IPS-15b (cell line): Measurements from ENCODE around the gene PLEKHM3.
"Not testable (repeated sequence)": the region's sequence is repeated elsewhere in the genome, so short reads cannot be mapped to it uniquely, and the experiment has no call there.

Experiments used
- H3K27me3 ChIP-seq: one replicate; pipeline ENCODE4 v1.6.1; 2013; ENCODE audit warnings: low read length; ENCODE audit not compliant: control insufficient read depth, insufficient read depth
- H3K36me3 ChIP-seq: one replicate; pipeline ENCODE4 v1.6.1; 2013; ENCODE audit warnings: low read length; ENCODE audit not compliant: control insufficient read depth, insufficient read depth
- H3K4me1 ChIP-seq: one replicate; pipeline ENCODE4 v1.6.1; 2013; ENCODE audit warnings: mild to moderate bottlenecking, low read length; ENCODE audit not compliant: control insufficient read depth, insufficient read depth
- H3K4me3 ChIP-seq: one replicate; pipeline ENCODE4 v1.5.1; 2013; ENCODE audit warnings: low read depth, low read length
- H3K9ac ChIP-seq: one replicate; pipeline ENCODE4 v1.6.1; 2013; ENCODE audit warnings: low read depth, mild to moderate bottlenecking, low read length
- H3K9me3 ChIP-seq: one replicate; pipeline ENCODE4 v1.6.1; 2013; ENCODE audit warnings: mild to moderate bottlenecking, low read length; ENCODE audit not compliant: control insufficient read depth, insufficient read depth

Gene PLEKHM3

GRCh38 chr2:207955456-207955855 is 69.9 kb downstream of the PLEKHM3 start:
- H3K9me3 ChIP-seq = no peaks in the 10 kb centered on the region
- peaks cover 26% of the 10 kb centered on the region for H3K4me1 ChIP-seq
- no peaks in the 10 kb centered on the region for H3K27me3 ChIP-seq
- no peak overlapping the region for H3K9ac ChIP-seq
- no peak overlapping the region for H3K4me3 ChIP-seq
- no peaks in the 10 kb centered on the region for H3K36me3 ChIP-seq

- no peaks in the 10 kb centered on the region for H3K27me3 ChIP-seq
- no peaks in the 10 kb centered on the region for H3K36me3 ChIP-seq
- peaks cover 36% of the 10 kb centered on the region for H3K4me1 ChIP-seq
- no peaks in the 10 kb centered on the region for H3K9me3 ChIP-seq
- no peak overlapping the region for H3K4me3 ChIP-seq
- no peak overlapping the region for H3K9ac ChIP-seq
Observed at GRCh38 chr2:207953354-207953753, 72.0 kb downstream of the PLEKHM3 start.

GRCh38 chr2:207952564-207953345 is 72.6 kb downstream of the PLEKHM3 start:
- H3K27me3 ChIP-seq = no peaks in the 10 kb centered on the region
- no peaks in the 10 kb centered on the region for H3K9me3 ChIP-seq
- H3K4me1 ChIP-seq = peaks cover 36% of the 10 kb centered on the region
- H3K9ac ChIP-seq = no peak overlapping the region
- no peaks in the 10 kb centered on the region for H3K36me3 ChIP-seq
- no peak overlapping the region for H3K4me3 ChIP-seq

GRCh38 chr2:207951734-207952470 is 73.4 kb downstream of the PLEKHM3 start:
- Histone ChIP-seq H3K27me3 (no peaks in the 10 kb centered on the region), H3K36me3 (no peaks in the 10 kb centered on the region), H3K9ac (no peak overlapping the region), H3K4me1 (peaks cover 36% of the 10 kb centered on the region), H3K4me3 (no peak overlapping the region), H3K9me3 (no peaks in the 10 kb centered on the region)

- Histone ChIP-seq H3K4me3 (no peak overlapping the region), H3K27me3 (no peaks in the 10 kb centered on the region), H3K9ac (no peak overlapping the region), H3K36me3 (no peaks in the 10 kb centered on the region), H3K9me3 (no peaks in the 10 kb centered on the region), H3K4me1 (peaks cover 36% of the 10 kb centered on the region)
Observed at GRCh38 chr2:207950761-207951114, 74.6 kb downstream of the PLEKHM3 start.

- Histone ChIP-seq H3K4me3 (peak overlapping the region; percentile 9), H3K4me1 (peaks cover 40% of the 10 kb centered on the region)
Observed at GRCh38 chr2:207950063-207950760, 75.1 kb downstream of the PLEKHM3 start.

GRCh38 chr2:207949245-207949644 is 76.1 kb downstream of the PLEKHM3 start:
- not testable (repeated sequence) for H3K27me3 ChIP-seq, H3K9ac ChIP-seq, H3K36me3 ChIP-seq, H3K9me3 ChIP-seq, H3K4me3 ChIP-seq
- peaks cover 38% of the 10 kb centered on the region for H3K4me1 ChIP-seq

More at GRCh38 chr2:207950063-207950760, 75.1 kb downstream of the PLEKHM3 start:
- no peaks in the 10 kb centered on the region for H3K27me3 ChIP-seq
- H3K9me3 ChIP-seq = no peaks in the 10 kb centered on the region
- H3K9ac ChIP-seq = no peak overlapping the region
- H3K36me3 ChIP-seq = no peaks in the 10 kb centered on the region

GRCh38 chr2:207944979-207945600 is 80.2 kb downstream of the PLEKHM3 start:
- no peak overlapping the region for H3K9ac ChIP-seq
- peaks cover 15% of the 10 kb centered on the region for H3K4me1 ChIP-seq
- no peaks in the 10 kb centered on the region for H3K9me3 ChIP-seq
- no peaks in the 10 kb centered on the region for H3K36me3 ChIP-seq
- H3K4me3 ChIP-seq = no peak overlapping the region
- no peaks in the 10 kb centered on the region for H3K27me3 ChIP-seq

GRCh38 chr2:207944334-207944733 is 81.0 kb downstream of the PLEKHM3 start:
- H3K9me3 ChIP-seq = no peaks in the 10 kb centered on the region
- H3K27me3 ChIP-seq = no peaks in the 10 kb centered on the region
- H3K9ac ChIP-seq = no peak overlapping the region
- no peak overlapping the region for H3K4me3 ChIP-seq
- H3K4me1 ChIP-seq = peaks cover 8% of the 10 kb centered on the region
- H3K36me3 ChIP-seq = no peaks in the 10 kb centered on the region

- Histone ChIP-seq H3K9me3 (no peaks in the 10 kb centered on the region), H3K4me1 (no peaks in the 10 kb centered on the region), H3K27me3 (no peaks in the 10 kb centered on the region), H3K4me3 (no peak overlapping the region), H3K9ac (no peak overlapping the region), H3K36me3 (no peaks in the 10 kb centered on the region)
Observed at GRCh38 chr2:207939342-207940108, 85.8 kb downstream of the PLEKHM3 start.

- no peak overlapping the region for H3K4me3 ChIP-seq
- peaks cover under 1% of the 10 kb centered on the region for H3K4me1 ChIP-seq
- no peak overlapping the region for H3K9ac ChIP-seq
- H3K27me3 ChIP-seq = no peaks in the 10 kb centered on the region
- no peaks in the 10 kb centered on the region for H3K36me3 ChIP-seq
- H3K9me3 ChIP-seq = no peaks in the 10 kb centered on the region
Observed at GRCh38 chr2:207938886-207939285, 86.4 kb downstream of the PLEKHM3 start.
